PC-9 (cell line): Measurements from ENCODE around the gene PLCH2. TPM values are rescaled to one million over a fixed set of nuclear protein-coding genes. Genes with fewer than 3 reads are reported as not detected.
A peak's percentile ranks its signal among the peaks of the same experiment; 100 is the strongest.

Experiments
- BruUV-seq: library from RNA; stranded (reverse); fragments of 400-500 nt; replicated peaks from 2 replicates; lab custom pipeline; 2021; lab: Mats Ljungman, UMichigan
- CTCF ChIA-PET: fragments of 300-600 bp; sonication (Branson Sonifier 250); formaldehyde crosslinking; loops from one replicate; lab custom pipeline; 2022; ENCODE audit warnings: antibody characterized with exemption; lab: Charles Lee
- POLR2A ChIA-PET: fragments of 300-600 bp; sonication (Branson Sonifier 250); formaldehyde crosslinking; loops from one replicate; lab custom pipeline; 2022; ENCODE audit warnings: antibody characterized with exemption; ENCODE audit not compliant: unreplicated experiment; lab: Charles Lee
- DNase-seq, 2 experiments: peaks; one replicate each; pipeline versions ENCODE4 v3.0.0 to v3.0.0-alpha.2; 2015 to 2022; ENCODE audit warnings: mixed read lengths in 1 of 2
- H2AFZ ChIP-seq: fragments of 200-600 bp; sonication (generic); 2 replicates; pipeline ENCODE4 v1.8.1; 2017; ENCODE audit warnings: antibody characterized with exemption
- H3F3A ChIP-seq: fragments of 200-600 bp; sonication (generic); 2 replicates; pipeline ENCODE4 v1.8.1; 2017; ENCODE audit warnings: antibody characterized with exemption, mild to moderate bottlenecking, low read depth; ENCODE audit not compliant: insufficient read depth
- H3K27ac ChIP-seq: fragments of 200-600 bp; sonication (generic); 2 replicates; pipeline ENCODE4 v1.6.1; 2016; ENCODE audit warnings: mixed run types
- H3K27me3 ChIP-seq: fragments of 200-600 bp; sonication (generic); 2 replicates; pipeline ENCODE4 v1.6.1; 2016; ENCODE audit warnings: low read depth, mixed run types; ENCODE audit not compliant: insufficient read depth
- H3K36me3 ChIP-seq: fragments of 200-600 bp; sonication (generic); 2 replicates; pipeline ENCODE4 v1.6.1; 2016; ENCODE audit warnings: low read depth, mixed run types
- H3K4me1 ChIP-seq: fragments of 200-600 bp; sonication (generic); replicated peaks from 2 replicates; pipeline ENCODE4 v1.6.1; 2016; ENCODE audit warnings: mixed run types; ENCODE audit not compliant: insufficient read depth
- H3K4me2 ChIP-seq: fragments of 200-600 bp; sonication (generic); 2 replicates; pipeline ENCODE4 v1.6.1; 2017; ENCODE audit warnings: mixed run types
- H3K4me3 ChIP-seq: fragments of 200-600 bp; sonication (generic); 2 replicates; pipeline ENCODE4 v1.6.1; 2016; ENCODE audit warnings: mixed run types
- H3K79me2 ChIP-seq: fragments of 200-600 bp; sonication (generic); 2 replicates; pipeline ENCODE4 v1.6.1; 2017; ENCODE audit warnings: low read depth, mixed run types
- H3K9me2 ChIP-seq: fragments of 200-600 bp; sonication (generic); 2 replicates; pipeline ENCODE4 v1.8.1; 2017; ENCODE audit warnings: mild to moderate bottlenecking; ENCODE audit not compliant: insufficient read depth
- H3K9me3 ChIP-seq: fragments of 200-600 bp; sonication (generic); 2 replicates; pipeline ENCODE4 v1.8.1; 2016; ENCODE audit warnings: low read depth; ENCODE audit not compliant: insufficient read depth
- H4K20me1 ChIP-seq: fragments of 200-600 bp; sonication (generic); 2 replicates; pipeline ENCODE4 v1.8.1; 2017; ENCODE audit not compliant: insufficient read depth
- CTCF ChIP-seq: fragments of 200-600 bp; sonication (generic); conservative IDR thresholded peaks from 2 replicates; pipeline ENCODE4 v1.6.1; 2017; ENCODE audit warnings: mixed run types, antibody characterized with exemption, mild to moderate bottlenecking, moderate library complexity
- EZH2 ChIP-seq: fragments of 200-600 bp; sonication (generic); IDR thresholded peaks from 2 replicates; pipeline ENCODE4 v1.8.0; 2017; ENCODE audit warnings: antibody characterized with exemption, low read depth
- intact Hi-C: fragments of 100-400 bp; cut with micrococcal nuclease; formaldehyde crosslinking; loops from one replicate; pipeline ENCODE4 v1.10.0; 2022; ENCODE audit not compliant: unreplicated experiment
- total RNA-seq: library from RNA; stranded (reverse); gene quantifications from 2 replicates; pipeline ENCODE4 v1.2.3, GENCODE V29; 2021

PLCH2 gene
- total RNA-seq, 1 experiment from 2014 or later, result 0.98 TPM

- TF ChIP-seq CTCF (no peak), EZH2 (no peak)
- Histone ChIP-seq H3K4me3 (no peak overlapping the region), H3K4me2 (no peak overlapping the region), H3K9me3 (no peaks in the 10 kb centered on the region), H2AFZ (no peak overlapping the region), H3K27ac (no peak overlapping the region), H3K79me2 (no peaks in the 10 kb centered on the region), H3F3A (no peaks in the 10 kb centered on the region), H3K27me3 (peaks cover 75% of the 10 kb centered on the region), H4K20me1 (no peaks in the 10 kb centered on the region), H3K4me1 (no peaks in the 10 kb centered on the region), H3K36me3 (no peaks in the 10 kb centered on the region), H3K9me2 (no peaks in the 10 kb centered on the region)
- POLR2A ChIA-PET, result no interaction called here
- intact Hi-C loops, result no loop called here
- DNase-seq, result peak in 1 of 2 experiments; percentile 35
- BruUV-seq, result no TSS peak
- CTCF ChIA-PET, result no interaction called here
These were observed 1.1 kb upstream of the PLCH2 start for GRCh38 chr1:2474933-2475371.

GRCh38 chr1:2475571-2475970 lies 518 bp upstream of the PLCH2 start:
- Histone ChIP-seq H2AFZ (no peak overlapping the region), H3K36me3 (no peaks in the 10 kb centered on the region), H3K4me2 (no peak overlapping the region), H3K27me3 (peaks cover 68% of the 10 kb centered on the region), H3K4me3 (no peak overlapping the region), H3F3A (no peaks in the 10 kb centered on the region), H3K4me1 (no peaks in the 10 kb centered on the region), H3K27ac (no peak overlapping the region), H3K9me2 (no peaks in the 10 kb centered on the region), H3K79me2 (no peaks in the 10 kb centered on the region), H4K20me1 (no peaks in the 10 kb centered on the region), H3K9me3 (no peaks in the 10 kb centered on the region)
- CTCF ChIA-PET, result no interaction called here
- DNase-seq, result no peak
- POLR2A ChIA-PET, result no interaction called here
- no peak for TF ChIP-seq EZH2
- no peak for TF ChIP-seq CTCF
- intact Hi-C loops, result no loop called here
- no TSS peak for BruUV-seq

GRCh38 chr1:2477309-2477708 lies 1.2 kb downstream of the PLCH2 start:
- H3K4me3 ChIP-seq, result no peak overlapping the region
- TF ChIP-seq CTCF (no peak), EZH2 (no peak)
- H2AFZ ChIP-seq, result no peak overlapping the region
- H3K27me3 ChIP-seq, result peaks cover 53% of the 10 kb centered on the region
- no peaks in the 10 kb centered on the region for H3K9me2 ChIP-seq
- ChIA-PET POLR2A (no interaction called here), CTCF (no interaction called here)
- no peaks in the 10 kb centered on the region for H3K79me2 ChIP-seq
- no peaks in the 10 kb centered on the region for H3K9me3 ChIP-seq
- H3K4me2 ChIP-seq, result no peak overlapping the region
- H3F3A ChIP-seq, result no peaks in the 10 kb centered on the region
- no peaks in the 10 kb centered on the region for H3K4me1 ChIP-seq
- H4K20me1 ChIP-seq, result no peaks in the 10 kb centered on the region
- H3K36me3 ChIP-seq, result no peaks in the 10 kb centered on the region
- no peak for DNase-seq
- intact Hi-C loops, result no loop called here
- no peak overlapping the region for H3K27ac ChIP-seq
- no TSS peak for BruUV-seq
